Fibroblast of pulmonary artery (primary cell): Measurements from ENCODE around the gene TNS4.

Experiments used
- DNase-seq: peaks from one replicate; pipeline ENCODE4 v3.0.0-alpha.2; 2010; ENCODE audit warnings: low read depth
- H3K4me3 ChIP-seq: replicated peaks from 2 replicates; pipeline ENCODE4 v1.5.1; 2011; ENCODE audit warnings: low read depth, mild to moderate bottlenecking, control low read depth, low read length, moderate library complexity
- TF ChIP-seq, protein P1 (sequence below): IDR thresholded peaks from 2 replicates; pipeline ENCODE4 v1.5.1; 2011; ENCODE audit warnings: mild to moderate bottlenecking, control low read depth, low read length, inconsistent platforms; ENCODE audit errors: missing control alignments

Gene TNS4

GRCh38 chr17:40506786-40507185 is 5.4 kb upstream of the TNS4 start:
- TF ChIP-seq, protein P1, sequence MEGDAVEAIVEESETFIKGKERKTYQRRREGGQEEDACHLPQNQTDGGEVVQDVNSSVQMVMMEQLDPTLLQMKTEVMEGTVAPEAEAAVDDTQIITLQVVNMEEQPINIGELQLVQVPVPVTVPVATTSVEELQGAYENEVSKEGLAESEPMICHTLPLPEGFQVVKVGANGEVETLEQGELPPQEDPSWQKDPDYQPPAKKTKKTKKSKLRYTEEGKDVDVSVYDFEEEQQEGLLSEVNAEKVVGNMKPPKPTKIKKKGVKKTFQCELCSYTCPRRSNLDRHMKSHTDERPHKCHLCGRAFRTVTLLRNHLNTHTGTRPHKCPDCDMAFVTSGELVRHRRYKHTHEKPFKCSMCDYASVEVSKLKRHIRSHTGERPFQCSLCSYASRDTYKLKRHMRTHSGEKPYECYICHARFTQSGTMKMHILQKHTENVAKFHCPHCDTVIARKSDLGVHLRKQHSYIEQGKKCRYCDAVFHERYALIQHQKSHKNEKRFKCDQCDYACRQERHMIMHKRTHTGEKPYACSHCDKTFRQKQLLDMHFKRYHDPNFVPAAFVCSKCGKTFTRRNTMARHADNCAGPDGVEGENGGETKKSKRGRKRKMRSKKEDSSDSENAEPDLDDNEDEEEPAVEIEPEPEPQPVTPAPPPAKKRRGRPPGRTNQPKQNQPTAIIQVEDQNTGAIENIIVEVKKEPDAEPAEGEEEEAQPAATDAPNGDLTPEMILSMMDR = no peak
- H3K4me3 ChIP-seq = no peak overlapping the region
- DNase-seq = no peak

- TF ChIP-seq, protein P1 = no peak
- DNase-seq = no peak
- H3K4me3 ChIP-seq = no peak overlapping the region
Observed at GRCh38 chr17:40503154-40503553, 1.7 kb upstream of the TNS4 start.

DNA sequence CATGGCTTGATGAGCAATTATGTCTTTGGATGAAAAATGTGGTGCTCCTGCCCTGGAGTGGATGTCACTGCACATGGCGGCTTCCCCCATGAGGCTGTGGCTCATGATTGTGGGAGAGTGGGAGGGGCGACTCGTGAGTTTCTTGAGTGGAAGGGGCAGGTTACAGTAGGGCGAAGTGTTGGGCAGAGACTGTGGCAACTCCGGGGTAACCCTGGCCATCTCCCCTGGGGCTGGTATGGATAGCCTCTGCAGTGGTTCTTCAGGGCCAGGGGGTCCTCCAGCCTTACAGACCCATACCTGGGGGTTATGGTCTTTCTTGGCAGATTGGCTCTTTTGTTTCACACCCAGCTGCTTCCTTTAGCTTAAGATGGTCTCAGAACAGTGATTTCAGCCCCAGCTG is 1.3 kb upstream of the TNS4 start:
- TF ChIP-seq, protein P1 = no peak
- no peak for DNase-seq
- H3K4me3 ChIP-seq = no peak overlapping the region

GRCh38 chr17:40500709-40501108 is 714 bp downstream of the TNS4 start:
- no peak overlapping the region for H3K4me3 ChIP-seq
- DNase-seq = no peak
- TF ChIP-seq, protein P1 = no peak

- H3K4me3 ChIP-seq = no peak overlapping the region
- DNase-seq = no peak
- TF ChIP-seq, protein P1 = no peak
Observed at GRCh38 chr17:40500190-40500589, 1.2 kb downstream of the TNS4 start.

GRCh38 chr17:40499551-40500189 is 1.8 kb downstream of the TNS4 start:
- peak; percentile 80 for DNase-seq
- no peak overlapping the region for H3K4me3 ChIP-seq
- TF ChIP-seq, protein P1 = no peak
